ENCODE measurements around the gene KCNJ16.

The KCNJ16 gene

GRCh38 chr17:70184770-70185169 is 109.7 kb downstream of the KCNJ16 start:
- no peak for DNase-seq (ENCODE audit: low read depth)
- no peak overlapping the region for H3K4me3 ChIP-seq (ENCODE audit: low read length)
- TF ChIP-seq CTCF (conservative IDR thresholded peaks at IDR 0.05; ENCODE audit: low read depth, low read length) = no peak
